Hepatocyte (in vitro differentiated cells): Measurements from ENCODE around the gene SNRNP70. TPM values are rescaled to one million over a fixed set of nuclear protein-coding genes. Genes with fewer than 3 reads are reported as not detected.

Source experiments
- DNase-seq: peaks from one replicate; pipeline ENCODE4 v3.0.0-alpha.2; 2016; ENCODE audit warnings: low spot score
- H2AFZ ChIP-seq: fragments of 200-600 bp; sonication (generic); 2 replicates; pipeline ENCODE4 v1.6.0; 2016; ENCODE audit warnings: antibody characterized with exemption, mild to moderate bottlenecking
- H3K27ac ChIP-seq: fragments of 200-600 bp; sonication (generic); 2 replicates; pipeline ENCODE4 v1.5.1; 2016; ENCODE audit warnings: mild to moderate bottlenecking
- H3K27me3 ChIP-seq: fragments of 200-600 bp; sonication (generic); 2 replicates; pipeline ENCODE4 v1.6.1; 2016
- H3K36me3 ChIP-seq: fragments of 200-600 bp; sonication (generic); replicated peaks from 2 replicates; pipeline ENCODE4 v1.5.1; 2016; ENCODE audit warnings: low read depth; ENCODE audit not compliant: insufficient read depth
- H3K4me1 ChIP-seq: fragments of 200-600 bp; sonication (generic); 2 replicates; pipeline ENCODE4 v1.5.1; 2016; ENCODE audit warnings: mild to moderate bottlenecking, moderate library complexity; ENCODE audit not compliant: insufficient read depth
- H3K4me2 ChIP-seq: fragments of 200-600 bp; sonication (generic); 2 replicates; pipeline ENCODE4 v1.6.0; 2016
- H3K4me3 ChIP-seq: fragments of 200-600 bp; sonication (generic); 2 replicates; pipeline ENCODE4 v1.5.1; 2016; ENCODE audit warnings: mild to moderate bottlenecking
- H3K79me2 ChIP-seq: fragments of 200-600 bp; sonication (generic); 2 replicates; pipeline ENCODE4 v1.6.0; 2017; ENCODE audit warnings: mild to moderate bottlenecking
- H3K9me2 ChIP-seq: fragments of 200-600 bp; sonication (generic); replicated peaks from 2 replicates; pipeline ENCODE4 v1.6.0; 2017; ENCODE audit warnings: mild to moderate bottlenecking; ENCODE audit not compliant: insufficient read depth
- H3K9me3 ChIP-seq: fragments of 200-600 bp; sonication (generic); 2 replicates; pipeline ENCODE4 v1.5.1; 2016; ENCODE audit warnings: low read depth, mild to moderate bottlenecking
- H4K20me1 ChIP-seq: fragments of 200-600 bp; sonication (generic); 2 replicates; pipeline ENCODE4 v1.6.0; 2016; ENCODE audit warnings: mild to moderate bottlenecking; ENCODE audit not compliant: insufficient read depth, poor library complexity, severe bottlenecking
- EZH2 ChIP-seq: fragments of 200-600 bp; sonication (generic); IDR thresholded peaks from 2 replicates; pipeline ENCODE4 v1.6.1; 2016; ENCODE audit warnings: antibody characterized with exemption, mild to moderate bottlenecking, borderline replicate concordance
- EZH2phosphoT487 ChIP-seq: fragments of 200-600 bp; sonication (generic); IDR thresholded peaks from one replicate; pipeline ENCODE4 v1.6.1; 2018; ENCODE audit warnings: antibody characterized with exemption, mild to moderate bottlenecking, low read depth, moderate library complexity; ENCODE audit not compliant: unreplicated experiment, severe bottlenecking
- WGBS: methylation state at CpG from one replicate; pipeline ENCODE4 v1.1.6; 2016; ENCODE audit warnings: low lambda C conversion rate; ENCODE audit errors: missing lambda C conversion rate; 5-methylcytosine and 5-hydroxymethylcytosine counted together
- polyA plus RNA-seq: library from polyadenylated mRNA; unstranded; fragments of >200 nt; fragmentation: Nextera tagmentation; extraction: Ambion mirVana; gene quantifications from 2 replicates; pipeline ENCODE4 v1.2.1, GENCODE V29; 2016
- small RNA-seq: library from RNA; depleted of rRNA; stranded (forward); fragments of <200 nt; gene quantifications from one replicate; pipeline ENCODE3, GENCODE V24; 2014
- total RNA-seq: library from RNA; depleted of rRNA; stranded (reverse); fragments of >200 nt; gene quantifications from 2 replicates; pipeline ENCODE4 v1.2.3, GENCODE V29; 2014
- TF ChIP-seq, protein P1 (sequence below): fragments of 200-600 bp; sonication (generic); IDR thresholded peaks from 2 replicates; pipeline ENCODE4 v1.5.1; 2016; ENCODE audit warnings: antibody characterized with exemption, mild to moderate bottlenecking; ENCODE audit not compliant: poor library complexity

Gene SNRNP70
- total and polyA plus RNA-seq, 2 experiments from 2014 or later, result 190 to 248 TPM

DNA sequence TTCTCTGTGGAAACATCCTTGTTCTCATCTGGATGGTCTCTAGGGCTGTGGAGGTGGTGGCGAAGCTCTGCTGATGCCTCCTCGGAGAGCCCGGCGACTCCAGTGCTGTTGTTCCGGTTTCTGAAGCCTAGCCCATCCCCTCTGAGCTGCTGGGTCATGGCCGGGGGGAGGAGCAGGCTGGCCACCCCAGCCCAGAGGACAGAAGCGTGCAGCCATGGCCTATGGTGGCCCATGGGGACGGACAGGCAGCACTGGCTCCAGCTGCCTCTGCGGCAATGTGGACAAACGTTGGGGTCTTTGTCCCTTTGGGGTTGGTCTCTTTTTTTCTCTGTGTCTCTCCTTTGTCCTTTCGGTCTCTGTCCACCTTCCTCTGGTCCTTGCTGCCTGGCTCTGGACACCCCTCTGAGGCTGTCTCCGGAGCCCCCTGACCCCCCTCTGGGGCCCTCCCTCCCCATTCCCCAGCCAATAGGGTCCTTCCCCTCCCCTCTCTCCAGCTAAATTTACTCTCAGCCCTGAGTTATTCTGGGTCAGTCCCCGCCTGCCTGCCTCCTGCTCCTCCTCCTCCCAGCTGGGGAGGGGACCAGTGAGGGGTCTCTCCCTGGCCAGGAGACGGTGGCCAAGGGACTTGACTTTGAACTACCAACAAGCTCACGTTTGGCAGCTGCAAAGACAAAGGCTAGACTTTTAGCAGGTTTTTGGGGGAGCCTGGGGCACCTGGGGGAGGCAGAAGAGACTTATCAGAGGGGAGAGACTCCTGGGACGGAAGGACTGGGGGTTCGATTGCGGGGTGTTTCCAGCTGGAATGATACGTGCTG lies 70.0 kb downstream of the SNRNP70 start, which contains the start of gene HRC:
HRC (minus strand) TSS at position 392 of the 815 bp plus-strand sequence; CDS start at position 233, 159 bp downstream.
- Histone ChIP-seq H2AFZ (no peak within 1 kb of the TSS), H3K79me2 (peaks cover 6% of the 10 kb centered on the region), H3K9me2 (no peaks in the 10 kb centered on the region), H3K27ac (no peak within 1 kb of the TSS), H3K4me2 (no peak within 1 kb of the TSS), H3K4me3 (no peak within 1 kb of the TSS), H3K9me3 (no peaks in the 10 kb centered on the region), H3K4me1 (peaks cover 15% of the 10 kb centered on the region), H4K20me1 (no peaks in the 10 kb centered on the region), H3K27me3 (no peaks in the 10 kb centered on the region), H3K36me3 (no peaks in the 10 kb centered on the region)
- no peak for DNase-seq
- 67% methylated on average over 18 of the region's 19 CpGs for WGBS
- TF ChIP-seq, protein P1, sequence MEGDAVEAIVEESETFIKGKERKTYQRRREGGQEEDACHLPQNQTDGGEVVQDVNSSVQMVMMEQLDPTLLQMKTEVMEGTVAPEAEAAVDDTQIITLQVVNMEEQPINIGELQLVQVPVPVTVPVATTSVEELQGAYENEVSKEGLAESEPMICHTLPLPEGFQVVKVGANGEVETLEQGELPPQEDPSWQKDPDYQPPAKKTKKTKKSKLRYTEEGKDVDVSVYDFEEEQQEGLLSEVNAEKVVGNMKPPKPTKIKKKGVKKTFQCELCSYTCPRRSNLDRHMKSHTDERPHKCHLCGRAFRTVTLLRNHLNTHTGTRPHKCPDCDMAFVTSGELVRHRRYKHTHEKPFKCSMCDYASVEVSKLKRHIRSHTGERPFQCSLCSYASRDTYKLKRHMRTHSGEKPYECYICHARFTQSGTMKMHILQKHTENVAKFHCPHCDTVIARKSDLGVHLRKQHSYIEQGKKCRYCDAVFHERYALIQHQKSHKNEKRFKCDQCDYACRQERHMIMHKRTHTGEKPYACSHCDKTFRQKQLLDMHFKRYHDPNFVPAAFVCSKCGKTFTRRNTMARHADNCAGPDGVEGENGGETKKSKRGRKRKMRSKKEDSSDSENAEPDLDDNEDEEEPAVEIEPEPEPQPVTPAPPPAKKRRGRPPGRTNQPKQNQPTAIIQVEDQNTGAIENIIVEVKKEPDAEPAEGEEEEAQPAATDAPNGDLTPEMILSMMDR, result no peak
- TF ChIP-seq EZH2phosphoT487 (no peak), EZH2 (no peak)

DNA sequence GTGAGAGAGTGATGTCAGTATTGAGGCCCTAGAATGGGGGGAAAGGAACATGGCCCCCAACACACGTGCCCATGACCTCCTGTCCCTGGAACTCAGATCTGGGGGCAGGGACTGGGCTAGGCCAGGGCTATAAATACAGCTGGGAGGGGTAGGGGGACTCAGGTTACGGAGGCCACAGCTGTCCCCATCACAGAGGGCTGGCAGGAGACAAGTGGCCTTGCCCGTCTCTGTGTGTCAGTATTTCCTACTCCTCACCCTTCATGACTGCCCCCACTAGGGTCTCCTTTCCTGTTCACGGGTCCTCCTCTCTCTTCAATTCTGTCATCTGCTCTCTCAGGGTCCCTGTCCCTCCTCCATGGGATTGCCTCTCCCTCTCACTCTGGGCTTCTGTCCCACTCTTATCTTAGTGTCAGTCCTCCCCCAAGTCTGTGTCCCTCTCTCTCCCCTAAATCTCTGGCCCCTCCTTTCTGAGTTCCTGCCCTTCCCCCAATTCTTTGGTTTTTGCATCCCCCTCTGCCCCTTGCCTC lies 70.6 kb downstream of the SNRNP70 start:
- H3K4me3 ChIP-seq, result no peak overlapping the region
- no peaks in the 10 kb centered on the region for H3K27me3 ChIP-seq
- H3K9me2 ChIP-seq, result no peaks in the 10 kb centered on the region
- no peaks in the 10 kb centered on the region for H3K9me3 ChIP-seq
- no peaks in the 10 kb centered on the region for H4K20me1 ChIP-seq
- no peak overlapping the region for H3K4me2 ChIP-seq
- WGBS, result 37% methylated on average over 4 of the region's 4 CpGs
- TF ChIP-seq EZH2phosphoT487 (no peak), EZH2 (no peak)
- TF ChIP-seq, protein P1, result no peak
- H3K79me2 ChIP-seq, result peaks cover 6% of the 10 kb centered on the region
- DNase-seq, result no peak
- H3K36me3 ChIP-seq, result no peaks in the 10 kb centered on the region
- H3K27ac ChIP-seq, result no peak overlapping the region
- no peak overlapping the region for H2AFZ ChIP-seq
- peaks cover 11% of the 10 kb centered on the region for H3K4me1 ChIP-seq

DNA sequence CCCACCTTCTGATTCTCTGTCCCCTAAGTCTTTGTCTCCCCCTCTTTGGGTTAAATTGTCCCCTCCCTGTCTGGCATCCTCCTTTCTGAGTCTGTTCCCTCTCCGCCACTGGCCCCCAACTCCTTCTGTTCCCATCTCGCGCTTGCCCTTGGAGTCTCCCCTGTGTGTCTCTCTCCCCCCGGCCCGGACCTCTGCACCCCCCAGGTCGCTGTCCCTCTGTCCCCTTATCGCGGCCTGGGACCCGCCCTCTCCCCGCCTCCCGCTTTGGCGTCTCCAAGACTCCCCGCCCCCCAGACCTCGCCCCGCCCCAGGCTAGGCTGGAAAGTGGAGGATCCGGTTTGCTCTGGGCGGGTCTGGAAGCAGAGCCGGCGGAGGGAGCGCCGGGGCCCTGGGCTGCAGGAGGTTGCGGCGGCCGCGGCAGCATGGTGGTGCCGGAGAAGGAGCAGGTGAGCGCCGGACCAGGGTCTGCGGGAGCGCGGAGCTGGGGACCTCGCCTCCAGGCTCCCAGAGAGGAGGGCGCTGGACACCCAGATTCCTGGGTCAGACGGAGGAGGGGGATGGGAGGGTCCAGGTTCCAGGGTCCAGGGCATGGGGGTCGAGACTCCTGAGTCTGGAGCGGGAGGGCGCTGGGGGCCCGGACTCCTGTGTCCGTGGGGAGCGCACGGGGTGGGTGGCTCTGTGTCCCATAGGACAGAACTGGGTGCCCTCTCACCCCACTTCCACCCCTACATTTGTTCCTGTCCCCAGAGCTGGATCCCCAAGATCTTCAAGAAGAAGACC lies 72.4 kb downstream of the SNRNP70 start, which contains the start of gene TRPM4:
TRPM4 (plus strand) TSS at position 348 of the 780 bp plus-strand sequence; CDS start at position 423, 75 bp downstream.
- Histone ChIP-seq H4K20me1 (no peaks in the 10 kb centered on the region), H3K9me3 (no peaks in the 10 kb centered on the region), H3K36me3 (no peaks in the 10 kb centered on the region), H3K4me2 (peak within 1 kb of the TSS; percentile 94), H3K4me1 (peaks cover 6% of the 10 kb centered on the region), H3K9me2 (no peaks in the 10 kb centered on the region), H3K4me3 (peak within 1 kb of the TSS; percentile 74), H3K27me3 (no peaks in the 10 kb centered on the region), H3K79me2 (peaks cover 6% of the 10 kb centered on the region), H2AFZ (peak within 1 kb of the TSS; percentile 67), H3K27ac (peak within 1 kb of the TSS; percentile 78)
- 0% methylated on average over 16 of the region's 41 CpGs for WGBS
- peak; percentile 96 for DNase-seq
- TF ChIP-seq EZH2phosphoT487 (no peak), EZH2 (no peak)
- TF ChIP-seq, protein P1, result no peak

Small RNA genes lying within 50 kb of the gene (small RNA-seq; reads per million reads assigned to genes)
- gene RN7SL708P, result not detected

Other genes starting within 250 kb of the SNRNP70 start
- 64.1 and 67.6 TPM in 2 replicates for gene HSD17B14, start 249.0 kb upstream of the SNRNP70 start, total RNA-seq
- gene HSD17B14, start 249.0 kb upstream of the SNRNP70 start, polyA plus RNA-seq, result 91.9 and 107 TPM in 2 replicates
- gene PLEKHA4, start 216.8 kb upstream of the SNRNP70 start, total RNA-seq, result 7.3 and 8.3 TPM in 2 replicates
- 15.1 and 25.8 TPM in 2 replicates for gene PLEKHA4, start 216.8 kb upstream of the SNRNP70 start, polyA plus RNA-seq
- 67.1 and 83.1 TPM in 2 replicates for gene PPP1R15A, start 213.0 kb upstream of the SNRNP70 start, total RNA-seq
- 172 and 218 TPM in 2 replicates for gene PPP1R15A, start 213.0 kb upstream of the SNRNP70 start, polyA plus RNA-seq
- gene TULP2, start 186.7 kb upstream of the SNRNP70 start, total RNA-seq, result not detected in 2 replicates
- not detected in 2 replicates for gene TULP2, start 186.7 kb upstream of the SNRNP70 start, polyA plus RNA-seq
- 233 and 283 TPM in 2 replicates for gene NUCB1, start 185.1 kb upstream of the SNRNP70 start, total RNA-seq
- gene NUCB1, start 185.1 kb upstream of the SNRNP70 start, polyA plus RNA-seq, result 332 and 339 TPM in 2 replicates
- gene DHDH, start 151.8 kb upstream of the SNRNP70 start, total RNA-seq, result 0.72 and 3.7 TPM in 2 replicates
- 1.5 and 2.9 TPM in 2 replicates for gene DHDH, start 151.8 kb upstream of the SNRNP70 start, polyA plus RNA-seq
- 76.4 and 77.3 TPM in 2 replicates for gene BAX, start 130.6 kb upstream of the SNRNP70 start, total RNA-seq
- gene BAX, start 130.6 kb upstream of the SNRNP70 start, polyA plus RNA-seq, result 106 and 116 TPM in 2 replicates
- 8,878 and 9,969 TPM in 2 replicates for gene FTL, start 120.1 kb upstream of the SNRNP70 start, total RNA-seq
- 13,723 and 15,987 TPM in 2 replicates for gene FTL, start 120.1 kb upstream of the SNRNP70 start, polyA plus RNA-seq
- gene GYS1, start 92.1 kb upstream of the SNRNP70 start, total RNA-seq, result 29.2 and 37.4 TPM in 2 replicates
- 45.9 and 54.8 TPM in 2 replicates for gene GYS1, start 92.1 kb upstream of the SNRNP70 start, polyA plus RNA-seq
- 62.9 and 72.1 TPM in 2 replicates for gene RUVBL2, start 91.6 kb upstream of the SNRNP70 start, total RNA-seq
- 79.6 and 84.9 TPM in 2 replicates for gene RUVBL2, start 91.6 kb upstream of the SNRNP70 start, polyA plus RNA-seq
- gene LHB, start 68.4 kb upstream of the SNRNP70 start, total RNA-seq, result not detected in 2 replicates
- not detected in 2 replicates for gene LHB, start 68.4 kb upstream of the SNRNP70 start, polyA plus RNA-seq
- gene CGB3, start 61.1 kb upstream of the SNRNP70 start, total RNA-seq, result 1.1 TPM in 1 of 2 replicates, not detected in the other
- not detected in 2 replicates for gene CGB3, start 61.1 kb upstream of the SNRNP70 start, polyA plus RNA-seq
- gene CGB2, start 53.6 kb upstream of the SNRNP70 start, total RNA-seq, result not detected in 2 replicates
- not detected in 2 replicates for gene CGB2, start 53.6 kb upstream of the SNRNP70 start, polyA plus RNA-seq
- gene CGB1, start 48.6 kb upstream of the SNRNP70 start, total RNA-seq, result not detected in 2 replicates
- gene CGB1, start 48.6 kb upstream of the SNRNP70 start, polyA plus RNA-seq, result 0.52 TPM in 1 of 2 replicates, not detected in the other
- gene CGB5, start 41.6 kb upstream of the SNRNP70 start, total RNA-seq, result 1.5 and 1.9 TPM in 2 replicates
- 0.22 and 1.2 TPM in 2 replicates for gene CGB5, start 41.6 kb upstream of the SNRNP70 start, polyA plus RNA-seq
- gene CGB8, start 36.3 kb upstream of the SNRNP70 start, total RNA-seq, result 0.50 TPM in 1 of 2 replicates, not detected in the other
- gene CGB8, start 36.3 kb upstream of the SNRNP70 start, polyA plus RNA-seq, result 0.53 TPM in 1 of 2 replicates, not detected in the other
- 0.76 TPM in 1 of 2 replicates, not detected in the other for gene CGB7, start 27.7 kb upstream of the SNRNP70 start, total RNA-seq
- 1.6 and 4.1 TPM in 2 replicates for gene CGB7, start 27.7 kb upstream of the SNRNP70 start, polyA plus RNA-seq
- 2.9 and 3.4 TPM in 2 replicates for gene NTF4, start 20.6 kb upstream of the SNRNP70 start, total RNA-seq
- gene NTF4, start 20.6 kb upstream of the SNRNP70 start, polyA plus RNA-seq, result 6.9 and 11.5 TPM in 2 replicates
- gene KCNA7, start 12.8 kb upstream of the SNRNP70 start, total RNA-seq, result not detected in 2 replicates
- gene KCNA7, start 12.8 kb upstream of the SNRNP70 start, polyA plus RNA-seq, result not detected in 2 replicates
- 7.1 and 8.7 TPM in 2 replicates for gene LIN7B, start 28.9 kb downstream of the SNRNP70 start, total RNA-seq
- gene LIN7B, start 28.9 kb downstream of the SNRNP70 start, polyA plus RNA-seq, result 18.0 and 20.6 TPM in 2 replicates
- 1.9 TPM in 1 of 2 replicates, not detected in the other for gene C19orf73, start 33.7 kb downstream of the SNRNP70 start, total RNA-seq
- gene C19orf73, start 33.7 kb downstream of the SNRNP70 start, polyA plus RNA-seq, result 2.6 and 2.7 TPM in 2 replicates
- 4.4 and 11.3 TPM in 2 replicates for gene PPFIA3, start 34.1 kb downstream of the SNRNP70 start, total RNA-seq
- 8.2 and 11.4 TPM in 2 replicates for gene PPFIA3, start 34.1 kb downstream of the SNRNP70 start, polyA plus RNA-seq
- 0.44 and 0.50 TPM in 2 replicates for gene HRC, start 69.9 kb downstream of the SNRNP70 start, total RNA-seq
- gene HRC, start 69.9 kb downstream of the SNRNP70 start, polyA plus RNA-seq, result 0.33 and 0.48 TPM in 2 replicates
- 6.6 and 7.0 TPM in 2 replicates for gene TRPM4, start 72.3 kb downstream of the SNRNP70 start, total RNA-seq
- 20.5 and 23.2 TPM in 2 replicates for gene TRPM4, start 72.3 kb downstream of the SNRNP70 start, polyA plus RNA-seq
- gene SLC6A16, start 239.7 kb downstream of the SNRNP70 start, total RNA-seq, result 0.27 TPM in 1 of 2 replicates, not detected in the other
- gene SLC6A16, start 239.7 kb downstream of the SNRNP70 start, polyA plus RNA-seq, result 0.27 and 1.1 TPM in 2 replicates
- gene CD37, start 250.0 kb downstream of the SNRNP70 start, total RNA-seq, result 0.27 and 1.9 TPM in 2 replicates
- gene CD37, start 250.0 kb downstream of the SNRNP70 start, polyA plus RNA-seq, result 6.6 and 12.4 TPM in 2 replicates